Hepatocyte (in vitro differentiated cells): ENCODE results near the gene MUC5B. TPM values are rescaled to one million over a fixed set of nuclear protein-coding genes. Genes with fewer than 3 reads are reported as not detected.

ENCODE experiments used
- DNase-seq: peaks from one replicate; pipeline ENCODE4 v3.0.0-alpha.2; 2016; ENCODE audit warnings: low spot score
- H2AFZ ChIP-seq: fragments of 200-600 bp; sonication (generic); 2 replicates; pipeline ENCODE4 v1.6.0; 2016; ENCODE audit warnings: antibody characterized with exemption, mild to moderate bottlenecking
- H3K27ac ChIP-seq: fragments of 200-600 bp; sonication (generic); 2 replicates; pipeline ENCODE4 v1.5.1; 2016; ENCODE audit warnings: mild to moderate bottlenecking
- H3K27me3 ChIP-seq: fragments of 200-600 bp; sonication (generic); 2 replicates; pipeline ENCODE4 v1.6.1; 2016
- H3K36me3 ChIP-seq: fragments of 200-600 bp; sonication (generic); replicated peaks from 2 replicates; pipeline ENCODE4 v1.5.1; 2016; ENCODE audit warnings: low read depth; ENCODE audit not compliant: insufficient read depth
- H3K4me1 ChIP-seq: fragments of 200-600 bp; sonication (generic); 2 replicates; pipeline ENCODE4 v1.5.1; 2016; ENCODE audit warnings: mild to moderate bottlenecking, moderate library complexity; ENCODE audit not compliant: insufficient read depth
- H3K4me2 ChIP-seq: fragments of 200-600 bp; sonication (generic); 2 replicates; pipeline ENCODE4 v1.6.0; 2016
- H3K4me3 ChIP-seq: fragments of 200-600 bp; sonication (generic); 2 replicates; pipeline ENCODE4 v1.5.1; 2016; ENCODE audit warnings: mild to moderate bottlenecking
- H3K79me2 ChIP-seq: fragments of 200-600 bp; sonication (generic); 2 replicates; pipeline ENCODE4 v1.6.0; 2017; ENCODE audit warnings: mild to moderate bottlenecking
- H3K9me2 ChIP-seq: fragments of 200-600 bp; sonication (generic); replicated peaks from 2 replicates; pipeline ENCODE4 v1.6.0; 2017; ENCODE audit warnings: mild to moderate bottlenecking; ENCODE audit not compliant: insufficient read depth
- H3K9me3 ChIP-seq: fragments of 200-600 bp; sonication (generic); 2 replicates; pipeline ENCODE4 v1.5.1; 2016; ENCODE audit warnings: low read depth, mild to moderate bottlenecking
- H4K20me1 ChIP-seq: fragments of 200-600 bp; sonication (generic); 2 replicates; pipeline ENCODE4 v1.6.0; 2016; ENCODE audit warnings: mild to moderate bottlenecking; ENCODE audit not compliant: insufficient read depth, poor library complexity, severe bottlenecking
- EZH2 ChIP-seq: fragments of 200-600 bp; sonication (generic); IDR thresholded peaks from 2 replicates; pipeline ENCODE4 v1.6.1; 2016; ENCODE audit warnings: antibody characterized with exemption, mild to moderate bottlenecking, borderline replicate concordance
- EZH2phosphoT487 ChIP-seq: fragments of 200-600 bp; sonication (generic); IDR thresholded peaks from one replicate; pipeline ENCODE4 v1.6.1; 2018; ENCODE audit warnings: antibody characterized with exemption, mild to moderate bottlenecking, low read depth, moderate library complexity; ENCODE audit not compliant: unreplicated experiment, severe bottlenecking
- WGBS: methylation state at CpG from one replicate; pipeline ENCODE4 v1.1.6; 2016; ENCODE audit warnings: low lambda C conversion rate; ENCODE audit errors: missing lambda C conversion rate; 5-methylcytosine and 5-hydroxymethylcytosine counted together
- polyA plus RNA-seq: library from polyadenylated mRNA; unstranded; fragments of >200 nt; fragmentation: Nextera tagmentation; extraction: Ambion mirVana; gene quantifications from 2 replicates; pipeline ENCODE4 v1.2.1, GENCODE V29; 2016
- total RNA-seq: library from RNA; depleted of rRNA; stranded (reverse); fragments of >200 nt; gene quantifications from 2 replicates; pipeline ENCODE4 v1.2.3, GENCODE V29; 2014
- TF ChIP-seq, protein P1 (sequence below): fragments of 200-600 bp; sonication (generic); IDR thresholded peaks from 2 replicates; pipeline ENCODE4 v1.5.1; 2016; ENCODE audit warnings: antibody characterized with exemption, mild to moderate bottlenecking; ENCODE audit not compliant: poor library complexity

Gene MUC5B
- total and polyA plus RNA-seq, 2 experiments from 2014 or later: 0.07 to 0.15 TPM

DNA sequence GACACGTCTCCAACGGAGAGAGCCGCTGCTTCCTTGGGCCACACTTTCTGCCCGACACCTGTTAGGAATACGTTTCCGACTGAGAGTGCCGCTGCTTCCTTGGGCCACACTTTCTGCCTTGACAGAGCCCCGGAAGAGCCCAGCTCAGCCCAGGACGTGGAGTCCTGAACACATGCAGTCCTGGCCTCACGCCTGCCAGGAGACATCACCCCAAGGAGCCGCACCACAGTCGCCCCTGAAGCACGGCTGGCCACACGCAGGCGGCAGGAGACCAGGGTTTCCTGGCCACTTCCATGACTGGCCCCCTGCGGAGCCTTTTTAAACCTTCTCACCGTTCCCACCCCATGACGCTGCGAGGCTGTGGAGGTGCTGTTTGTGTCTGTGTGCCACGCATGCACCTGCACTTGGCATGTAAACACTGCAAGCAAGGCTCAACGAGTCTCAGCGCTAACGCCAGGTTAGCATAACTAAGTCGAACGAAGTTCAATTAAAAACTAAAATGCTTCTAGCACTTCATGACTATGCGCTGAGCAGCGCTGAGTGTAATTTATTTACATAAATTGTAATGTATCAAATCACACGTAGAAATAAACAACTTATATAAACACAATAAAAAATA lies 77.8 kb downstream of the MUC5B start:
- Histone ChIP-seq H3K79me2 (peaks cover 88% of the 10 kb centered on the region), H4K20me1 (peaks cover 83% of the 10 kb centered on the region)

DNA sequence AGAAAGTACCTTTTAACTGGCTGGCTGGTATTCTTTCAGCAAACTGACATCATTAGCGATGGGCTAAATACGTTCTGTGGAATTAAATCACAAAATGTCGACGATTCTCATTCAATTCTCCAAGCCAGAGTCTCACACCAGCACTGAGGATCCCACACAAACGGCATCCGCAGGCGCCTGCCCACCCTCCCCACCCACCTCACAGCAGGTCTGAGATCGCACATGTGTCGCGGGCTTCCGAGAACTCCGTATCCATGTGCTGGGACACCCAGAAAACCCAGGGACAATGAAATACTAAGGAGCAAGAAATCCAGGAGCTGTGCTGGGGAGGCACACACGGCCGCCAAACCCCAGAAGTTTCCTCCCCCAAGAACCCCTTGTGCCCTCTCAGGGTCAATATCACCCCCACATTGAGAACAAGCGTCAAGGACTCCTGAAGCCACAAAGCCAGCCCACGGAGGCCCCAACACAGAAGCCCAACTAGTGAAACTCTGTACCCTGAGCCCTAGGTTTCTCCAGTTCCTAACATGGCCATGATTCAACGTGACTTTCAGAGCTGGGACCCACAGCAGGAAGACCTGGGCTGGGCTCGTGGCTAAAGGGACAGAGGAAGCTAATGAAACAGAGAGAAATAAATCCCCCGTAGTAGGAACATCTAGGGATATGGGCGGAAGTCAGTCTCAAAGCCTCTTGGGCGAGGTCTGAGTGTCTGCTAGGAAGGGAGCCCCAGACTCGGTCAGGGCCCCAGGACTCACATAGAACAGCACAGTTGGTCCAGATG lies 78.5 kb downstream of the MUC5B start:
- Histone ChIP-seq H3K4me2 (no peak overlapping the region), H4K20me1 (peaks cover 84% of the 10 kb centered on the region), H3K36me3 (no peaks in the 10 kb centered on the region), H3K9me3 (no peaks in the 10 kb centered on the region), H3K79me2 (peaks cover 88% of the 10 kb centered on the region), H2AFZ (no peak overlapping the region), H3K27me3 (no peaks in the 10 kb centered on the region), H3K27ac (no peak overlapping the region), H3K9me2 (no peaks in the 10 kb centered on the region), H3K4me3 (no peak overlapping the region), H3K4me1 (peaks cover 61% of the 10 kb centered on the region)
- TF ChIP-seq, protein P1, sequence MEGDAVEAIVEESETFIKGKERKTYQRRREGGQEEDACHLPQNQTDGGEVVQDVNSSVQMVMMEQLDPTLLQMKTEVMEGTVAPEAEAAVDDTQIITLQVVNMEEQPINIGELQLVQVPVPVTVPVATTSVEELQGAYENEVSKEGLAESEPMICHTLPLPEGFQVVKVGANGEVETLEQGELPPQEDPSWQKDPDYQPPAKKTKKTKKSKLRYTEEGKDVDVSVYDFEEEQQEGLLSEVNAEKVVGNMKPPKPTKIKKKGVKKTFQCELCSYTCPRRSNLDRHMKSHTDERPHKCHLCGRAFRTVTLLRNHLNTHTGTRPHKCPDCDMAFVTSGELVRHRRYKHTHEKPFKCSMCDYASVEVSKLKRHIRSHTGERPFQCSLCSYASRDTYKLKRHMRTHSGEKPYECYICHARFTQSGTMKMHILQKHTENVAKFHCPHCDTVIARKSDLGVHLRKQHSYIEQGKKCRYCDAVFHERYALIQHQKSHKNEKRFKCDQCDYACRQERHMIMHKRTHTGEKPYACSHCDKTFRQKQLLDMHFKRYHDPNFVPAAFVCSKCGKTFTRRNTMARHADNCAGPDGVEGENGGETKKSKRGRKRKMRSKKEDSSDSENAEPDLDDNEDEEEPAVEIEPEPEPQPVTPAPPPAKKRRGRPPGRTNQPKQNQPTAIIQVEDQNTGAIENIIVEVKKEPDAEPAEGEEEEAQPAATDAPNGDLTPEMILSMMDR: no peak
- no peak for TF ChIP-seq EZH2phosphoT487
- no peak for TF ChIP-seq EZH2
- no peak for DNase-seq
- WGBS: 93% methylated on average over 17 of the region's 22 CpGs

More for the DNA sequence above, 77.8 kb downstream of the MUC5B start:
- Histone ChIP-seq H2AFZ (no peak overlapping the region), H3K36me3 (no peaks in the 10 kb centered on the region), H3K27ac (no peak overlapping the region), H3K27me3 (no peaks in the 10 kb centered on the region), H3K4me1 (peaks cover 53% of the 10 kb centered on the region), H3K9me2 (no peaks in the 10 kb centered on the region), H3K9me3 (no peaks in the 10 kb centered on the region), H3K4me2 (no peak overlapping the region), H3K4me3 (no peak overlapping the region)
- 94% methylated on average over 28 of the region's 28 CpGs for WGBS
- no peak for DNase-seq
- TF ChIP-seq, protein P1: no peak
- TF ChIP-seq EZH2phosphoT487: no peak
- no peak for TF ChIP-seq EZH2

DNA sequence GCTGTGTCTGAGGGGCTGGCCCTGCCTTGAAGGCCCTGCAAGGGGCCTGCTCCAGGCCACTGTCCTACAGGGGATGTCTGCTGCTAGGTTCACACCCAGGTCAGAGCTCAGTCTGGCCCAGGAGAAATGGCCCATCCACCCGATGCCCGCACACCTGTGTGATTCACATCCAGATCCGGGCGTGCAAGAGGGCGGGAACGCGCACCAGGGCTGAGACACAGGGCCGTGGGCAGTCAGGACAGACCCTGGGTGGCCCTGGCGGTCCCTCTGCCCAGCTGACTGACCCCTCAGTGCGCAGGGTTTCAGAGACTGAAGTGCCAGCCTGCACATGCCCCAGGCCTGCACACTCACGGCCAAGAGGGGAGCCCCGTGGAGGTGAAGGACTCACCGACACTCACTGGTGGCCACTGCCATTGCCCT lies 79.2 kb downstream of the MUC5B start:
- Histone ChIP-seq H3K9me3 (no peaks in the 10 kb centered on the region), H2AFZ (no peak overlapping the region), H3K79me2 (peaks cover 93% of the 10 kb centered on the region), H3K4me1 (peaks cover 67% of the 10 kb centered on the region), H3K27ac (no peak overlapping the region), H3K4me3 (no peak overlapping the region), H3K9me2 (no peaks in the 10 kb centered on the region), H3K4me2 (no peak overlapping the region), H4K20me1 (peaks cover 88% of the 10 kb centered on the region), H3K27me3 (no peaks in the 10 kb centered on the region), H3K36me3 (no peaks in the 10 kb centered on the region)
- TF ChIP-seq, protein P1: no peak
- TF ChIP-seq EZH2 (no peak), EZH2phosphoT487 (no peak)
- DNase-seq: no peak
- WGBS: 85% methylated on average over 12 of the region's 13 CpGs
